Adrenal gland (tissue), 5 donors: ENCODE data around the gene LRRC28.

Experiments
- CTCF ChIP-seq, 6 experiments: fragments of 450-650 bp in 4 of 6; fragments of 200-600 bp in 2 of 6; sonication (generic) in 1 of 6; IDR thresholded peaks; 1 replicate in 5 of 6; 2 replicates in 1 of 6; pipeline versions ENCODE4 v1.5.1 to v1.8.0; 2016 to 2021; ENCODE audit warnings: antibody characterized with exemption in 6 of 6, mild to moderate bottlenecking in 2 of 6, moderate library complexity in 1 of 6
- POLR2A ChIP-seq, 2 donors: fragments of 450-650 bp; IDR thresholded peaks; one replicate each; pipeline ENCODE4 v1.6.1; 2017; ENCODE audit warnings: antibody characterized with exemption in 2 of 2, mild to moderate bottlenecking in 2 of 2, moderate library complexity in 1 of 2
- donor health status: DM: no; HTN: no; CAD: no.

- TF ChIP-seq CTCF (IDR thresholded peaks at IDR 0.05) (no peak), POLR2A (IDR thresholded peaks at IDR 0.05) (no peak)
These were observed 69.3 kb downstream of the LRRC28 start for GRCh38 chr15:99320374-99321215.
